GM23248 (cell line): Measurements from ENCODE around the gene PACSIN3. TPM values are rescaled to one million over a fixed set of nuclear protein-coding genes. Genes with fewer than 3 reads are reported as not detected.

Source experiments
- DNase-seq: peaks from one replicate; pipeline ENCODE4 v3.0.0-alpha.2; 2015
- H2AFZ ChIP-seq: fragments of 200-600 bp; sonication (generic); 2 replicates; pipeline ENCODE4 v1.6.1; 2016; ENCODE audit warnings: antibody characterized with exemption
- H3F3A ChIP-seq: fragments of 200-600 bp; sonication (generic); 2 replicates; pipeline ENCODE4 v1.6.1; 2016; ENCODE audit warnings: mild to moderate bottlenecking, antibody characterized with exemption, mixed run types; ENCODE audit not compliant: insufficient read depth
- H3K27ac ChIP-seq: fragments of 200-600 bp; sonication (generic); 2 replicates; pipeline ENCODE4 v1.5.1; 2016; ENCODE audit warnings: mild to moderate bottlenecking
- H3K27me3 ChIP-seq: fragments of 200-600 bp; sonication (generic); replicated peaks from 2 replicates; pipeline ENCODE4 v1.6.1; 2016; ENCODE audit warnings: mild to moderate bottlenecking; ENCODE audit not compliant: insufficient read depth
- H3K36me3 ChIP-seq: fragments of 200-600 bp; sonication (generic); 2 replicates; pipeline ENCODE4 v1.6.1; 2016; ENCODE audit warnings: low read depth, mild to moderate bottlenecking
- H3K4me1 ChIP-seq: fragments of 200-600 bp; sonication (generic); 2 replicates; pipeline ENCODE4 v1.6.1; 2016; ENCODE audit warnings: mild to moderate bottlenecking; ENCODE audit not compliant: insufficient read depth
- H3K4me2 ChIP-seq: fragments of 200-600 bp; sonication (generic); one replicate; pipeline ENCODE4 v1.6.1; 2016; ENCODE audit warnings: mild to moderate bottlenecking; ENCODE audit not compliant: unreplicated experiment
- H3K4me3 ChIP-seq: fragments of 200-600 bp; sonication (generic); 2 replicates; pipeline ENCODE4 v1.5.1; 2016; ENCODE audit warnings: mild to moderate bottlenecking
- H3K79me2 ChIP-seq: fragments of 200-600 bp; sonication (generic); 2 replicates; pipeline ENCODE4 v1.6.1; 2016; ENCODE audit warnings: mild to moderate bottlenecking; ENCODE audit not compliant: insufficient read depth
- H3K9ac ChIP-seq: fragments of 200-600 bp; sonication (generic); 2 replicates; pipeline ENCODE4 v1.6.1; 2016; ENCODE audit warnings: mild to moderate bottlenecking
- H3K9me2 ChIP-seq: fragments of 200-600 bp; sonication (generic); 2 replicates; pipeline ENCODE4 v1.6.1; 2016; ENCODE audit warnings: mixed run types, mild to moderate bottlenecking, moderate library complexity; ENCODE audit not compliant: insufficient read depth
- H3K9me3 ChIP-seq: fragments of 200-600 bp; sonication (generic); one replicate; pipeline ENCODE4 v1.6.1; 2017; ENCODE audit warnings: low read depth
- H4K20me1 ChIP-seq: fragments of 200-600 bp; sonication (generic); 2 replicates; pipeline ENCODE4 v1.6.0; 2016; ENCODE audit not compliant: insufficient read depth
- EZH2 ChIP-seq: fragments of 200-600 bp; sonication (generic); IDR thresholded peaks from 2 replicates; pipeline ENCODE4 v1.6.1; 2018; ENCODE audit warnings: antibody characterized with exemption, mild to moderate bottlenecking; ENCODE audit not compliant: insufficient read depth, poor library complexity, severe bottlenecking
- EZH2phosphoT487 ChIP-seq: fragments of 200-600 bp; sonication (generic); IDR thresholded peaks from 2 replicates; pipeline ENCODE4 v1.6.1; 2018; ENCODE audit warnings: antibody characterized with exemption, moderate library complexity, mild to moderate bottlenecking, low read depth; ENCODE audit not compliant: insufficient read depth
- WGBS, 2 experiments: methylation state at CpG; one replicate each; pipeline ENCODE4 v1.1.6; 2015 to 2017; ENCODE audit warnings: low lambda C conversion rate in 2 of 2, low coverage in 1 of 2; ENCODE audit errors: missing lambda C conversion rate in 2 of 2; 5-methylcytosine and 5-hydroxymethylcytosine counted together
- in situ Hi-C: fragments of 300-500 bp; cut with MboI; formaldehyde crosslinking; loops from 2 replicates; pipeline ENCODE4 v1.15.0; 2020
- polyA plus RNA-seq: library from polyadenylated mRNA; unstranded; fragments of >200 nt; fragmentation: Nextera tagmentation; extraction: Ambion mirVana; gene quantifications from 2 replicates; pipeline ENCODE4 v1.2.1, GENCODE V29; 2016
- total RNA-seq: library from RNA; depleted of rRNA; stranded (reverse); fragments of >200 nt; shearing (Covaris generic); gene quantifications from 2 replicates; pipeline ENCODE4 v1.2.3, GENCODE V29; 2014

The PACSIN3 gene
- total and polyA plus RNA-seq, 2 experiments from 2014 or later, result 9.7 to 13.6 TPM

DNA sequence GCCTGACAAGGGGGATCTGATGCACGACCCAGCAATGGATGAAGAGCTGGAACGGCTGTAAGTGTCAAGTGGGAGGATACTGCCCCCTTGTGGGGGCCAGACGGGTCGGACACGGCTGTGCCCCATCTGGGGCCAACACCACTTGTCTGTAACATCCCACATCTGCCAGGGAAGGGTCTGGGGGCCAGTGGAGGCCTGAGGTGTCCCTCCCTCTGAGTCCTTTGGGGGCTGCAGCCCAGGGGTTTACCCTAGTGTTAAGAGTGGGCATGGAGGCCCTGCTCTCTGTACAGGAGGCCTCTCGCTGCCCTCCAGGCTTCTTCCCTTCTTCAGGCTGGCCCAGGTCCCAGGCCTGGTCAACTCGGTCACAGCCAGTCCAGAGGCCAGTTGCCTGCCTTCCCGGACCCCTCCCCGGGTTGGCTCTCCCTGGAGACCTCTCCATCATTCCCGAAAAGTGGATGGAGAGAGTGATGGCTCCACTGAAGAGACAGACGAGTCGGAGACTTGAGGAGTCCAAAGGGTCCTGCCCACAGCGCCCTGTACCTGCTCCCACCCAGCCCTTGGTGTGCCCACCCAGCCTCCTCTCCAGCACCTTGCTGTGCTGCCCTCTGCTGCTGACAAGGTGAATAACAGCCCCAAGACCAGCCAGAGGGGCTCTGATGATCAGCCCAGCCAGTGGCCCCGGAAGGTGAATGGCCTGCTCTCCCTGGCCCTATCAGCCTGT is 24.9 kb downstream of the PACSIN3 start:
- Histone ChIP-seq H4K20me1 (no peaks in the 10 kb centered on the region), H3F3A (peaks cover 6% of the 10 kb centered on the region; the same call in 1 of the 2 replicates), H3K4me2 (no peak overlapping the region), H3K4me1 (no peaks in the 10 kb centered on the region), H2AFZ (no peak overlapping the region), H3K27me3 (no peaks in the 10 kb centered on the region), H3K4me3 (no peak overlapping the region), H3K27ac (no peak overlapping the region), H3K36me3 (0 out of 2 replicates have a peak, but pooled peaks cover 2% of the 10 kb centered on the region), H3K79me2 (no peaks in the 10 kb centered on the region), H3K9me3 (no peaks in the 10 kb centered on the region), H3K9me2 (no peaks in the 10 kb centered on the region), H3K9ac (no peak overlapping the region)
- DNase-seq, result peak; percentile 82
- in situ Hi-C loops, result no loop called here
- TF ChIP-seq EZH2phosphoT487 (no peak), EZH2 (no peak)
- 29 to 31% methylated on average over 14 of the region's 14 CpGs for WGBS, 2 experiments

- DNase-seq, result no peak
- no peak overlapping the region for H3K4me2 ChIP-seq
- H3K27me3 ChIP-seq, result no peaks in the 10 kb centered on the region
- no peaks in the 10 kb centered on the region for H3K9me3 ChIP-seq
- no peak overlapping the region for H2AFZ ChIP-seq
- H3K4me1 ChIP-seq, result no peaks in the 10 kb centered on the region
- in situ Hi-C loops, result no loop called here
- no peaks in the 10 kb centered on the region for H3K36me3 ChIP-seq
- H3F3A ChIP-seq, result peaks cover 7% of the 10 kb centered on the region; the same call in 1 of the 2 replicates
- H3K9me2 ChIP-seq, result no peaks in the 10 kb centered on the region
- TF ChIP-seq EZH2phosphoT487 (no peak), EZH2 (no peak)
- WGBS, 2 experiments, result 62 to 70% methylated on average over 5 of the region's 5 CpGs
- H3K79me2 ChIP-seq, result no peaks in the 10 kb centered on the region
- H3K27ac ChIP-seq, result no peak overlapping the region
- no peak overlapping the region for H3K4me3 ChIP-seq
- no peaks in the 10 kb centered on the region for H4K20me1 ChIP-seq
- H3K9ac ChIP-seq, result no peak overlapping the region
These were observed 25.5 kb downstream of the PACSIN3 start for GRCh38 chr11:47160753-47161133.

DNA sequence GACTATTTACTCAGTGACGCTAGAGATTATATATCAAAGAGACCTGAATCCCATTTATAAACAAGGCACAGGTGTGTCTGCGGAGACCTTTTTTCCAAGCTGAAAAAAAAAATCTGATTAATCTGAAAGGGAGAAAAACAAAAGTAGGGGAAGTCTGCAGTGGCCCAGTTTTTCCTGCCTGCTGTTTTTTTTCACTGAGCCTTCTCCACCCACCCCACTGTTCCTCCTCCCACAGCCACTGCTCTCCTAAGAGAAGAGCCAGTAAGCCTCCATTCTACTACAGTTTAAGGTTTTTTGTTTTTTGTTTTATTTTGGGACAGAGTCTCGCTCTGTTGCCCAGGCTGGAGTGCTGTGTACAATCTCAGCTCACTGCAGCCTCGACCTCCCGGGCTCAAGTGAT is 28.0 kb downstream of the PACSIN3 start:
- no peak overlapping the region for H3K4me3 ChIP-seq
- in situ Hi-C loops, result loop anchor here (5.0 kb wide), 1 partner anchor 271 kb away; no protein-coding TSS in a partner anchor
- no peaks in the 10 kb centered on the region for H4K20me1 ChIP-seq
- H3K36me3 ChIP-seq, result no peaks in the 10 kb centered on the region
- H3K9ac ChIP-seq, result no peak overlapping the region
- H3K9me3 ChIP-seq, result no peaks in the 10 kb centered on the region
- no peaks in the 10 kb centered on the region for H3K27me3 ChIP-seq
- H3K27ac ChIP-seq, result no peak overlapping the region
- 91 to 94% methylated on average over 5 of the region's 5 CpGs for WGBS, 2 experiments
- H3K4me2 ChIP-seq, result no peak overlapping the region
- no peaks in the 10 kb centered on the region for H3K79me2 ChIP-seq
- no peak for DNase-seq
- TF ChIP-seq EZH2 (no peak), EZH2phosphoT487 (no peak)
- peaks cover 21% of the 10 kb centered on the region for H3F3A ChIP-seq
- H3K9me2 ChIP-seq, result no peaks in the 10 kb centered on the region
- H2AFZ ChIP-seq, result no peak overlapping the region
- peaks cover 3% of the 10 kb centered on the region for H3K4me1 ChIP-seq

DNA sequence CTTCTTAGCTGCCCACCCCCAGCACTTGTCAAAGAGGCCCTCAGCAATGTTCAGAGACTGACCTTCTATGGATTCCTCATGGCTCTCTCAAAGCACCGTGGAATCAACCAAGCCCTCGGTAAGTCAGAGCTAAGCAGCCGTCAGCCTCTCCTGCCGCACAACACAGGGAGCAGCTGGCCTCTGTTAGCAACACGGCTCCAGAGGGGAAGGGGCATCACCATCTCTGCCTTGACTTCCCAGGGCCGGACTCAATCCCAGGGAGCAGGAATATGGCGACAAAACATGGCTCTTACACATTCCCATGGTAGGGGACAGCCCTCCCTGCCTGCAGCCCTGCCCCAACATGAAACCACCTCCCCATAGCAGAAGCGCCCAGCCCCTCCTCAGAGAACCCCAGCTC is 28.4 kb downstream of the PACSIN3 start:
- in situ Hi-C loops, result loop anchor here (5.0 kb wide), 1 partner anchor 271 kb away; no protein-coding TSS in a partner anchor
- Histone ChIP-seq H3K79me2 (no peaks in the 10 kb centered on the region), H3K27me3 (no peaks in the 10 kb centered on the region), H3K9me2 (no peaks in the 10 kb centered on the region), H3K4me2 (no peak overlapping the region), H3K36me3 (no peaks in the 10 kb centered on the region), H3K4me3 (no peak overlapping the region), H3K4me1 (peaks cover 7% of the 10 kb centered on the region), H2AFZ (no peak overlapping the region), H4K20me1 (no peaks in the 10 kb centered on the region), H3K9ac (no peak overlapping the region), H3K9me3 (no peaks in the 10 kb centered on the region), H3K27ac (no peak overlapping the region), H3F3A (peaks cover 22% of the 10 kb centered on the region)
- DNase-seq, result no peak
- no peak for TF ChIP-seq EZH2phosphoT487
- TF ChIP-seq EZH2, result no peak
- WGBS, 2 experiments, result 91 to 94% methylated on average over 8 of the region's 8 CpGs
